Measurements from ENCODE around the gene C11orf24.

Gene C11orf24

GRCh38 chr11:68213555-68214172, 58.1 kb downstream of the C11orf24 start:
- TF ChIP-seq EZH2 (IDR thresholded peaks at IDR 0.05) (no peak), POLR2AphosphoS5 (IDR thresholded peaks at IDR 0.05; ENCODE audit: borderline replicate concordance, low read depth, low read length) (peak; percentile 86), FOXP2 (optimal IDR thresholded peaks at IDR 0.05; ENCODE audit: control extremely low read depth, extremely low read length, insufficient read depth) (no peak)
- peak overlapping the region; percentile 92 for H3K9ac ChIP-seq (ENCODE audit: insufficient read length)
- no peaks in the 10 kb centered on the region for H3K36me3 ChIP-seq (ENCODE audit: insufficient read depth, low read length)
- peak overlapping the region; percentile 92 for H3K4me3 ChIP-seq
- H3K9me3 ChIP-seq (ENCODE audit: low read depth, low read length), result no peaks in the 10 kb centered on the region
- DNase-seq (ENCODE audit: low read depth, low spot score), result peak; percentile 37
- H3K27ac ChIP-seq, result peak overlapping the region; percentile 97

GRCh38 chr11:68213135-68213515, 58.6 kb downstream of the C11orf24 start, which contains the start of gene KMT5B:
KMT5B (minus strand) TSS chr11:68213296; CDS start chr11:68190076, 23,220 bp downstream.
- TF ChIP-seq FOXP2 (optimal IDR thresholded peaks at IDR 0.05; ENCODE audit: control extremely low read depth, extremely low read length, insufficient read depth) (no peak), POLR2AphosphoS5 (IDR thresholded peaks at IDR 0.05; ENCODE audit: borderline replicate concordance, low read depth, low read length) (no peak), EZH2 (IDR thresholded peaks at IDR 0.05) (no peak)
- H3K9me3 ChIP-seq (ENCODE audit: low read depth, low read length), result no peaks in the 10 kb centered on the region
- no peaks in the 10 kb centered on the region for H3K36me3 ChIP-seq (ENCODE audit: insufficient read depth, low read length)
- H3K9ac ChIP-seq (ENCODE audit: insufficient read length), result peak within 1 kb of the TSS; percentile 92
- DNase-seq (ENCODE audit: low read depth, low spot score), result no peak
- H3K4me3 ChIP-seq, result peak within 1 kb of the TSS; percentile 95
- H3K27ac ChIP-seq, result peak within 1 kb of the TSS; percentile 97

- Histone ChIP-seq H3K9ac (ENCODE audit: insufficient read length) (peak overlapping the region; percentile 89), H3K27ac (peak overlapping the region; percentile 94), H3K36me3 (ENCODE audit: insufficient read depth, low read length) (no peaks in the 10 kb centered on the region), H3K9me3 (ENCODE audit: low read depth, low read length) (no peaks in the 10 kb centered on the region), H3K4me3 (peak overlapping the region; percentile 95)
- no peak for DNase-seq (ENCODE audit: low read depth, low spot score)
- TF ChIP-seq POLR2AphosphoS5 (IDR thresholded peaks at IDR 0.05; ENCODE audit: borderline replicate concordance, low read depth, low read length), result no peak
- no peak for TF ChIP-seq EZH2 (IDR thresholded peaks at IDR 0.05)
- TF ChIP-seq FOXP2 (optimal IDR thresholded peaks at IDR 0.05; ENCODE audit: control extremely low read depth, extremely low read length, insufficient read depth), result no peak
Observed at GRCh38 chr11:68212421-68213134, 59.2 kb downstream of the C11orf24 start.

GRCh38 chr11:68211546-68211945, 60.2 kb downstream of the C11orf24 start:
- no peak for TF ChIP-seq POLR2AphosphoS5 (IDR thresholded peaks at IDR 0.05; ENCODE audit: borderline replicate concordance, low read depth, low read length)
- TF ChIP-seq FOXP2 (optimal IDR thresholded peaks at IDR 0.05; ENCODE audit: control extremely low read depth, extremely low read length, insufficient read depth), result no peak
- no peak for TF ChIP-seq EZH2 (IDR thresholded peaks at IDR 0.05)
- H3K4me3 ChIP-seq, result peak overlapping the region; percentile 95
- H3K27ac ChIP-seq, result no peak overlapping the region
- H3K36me3 ChIP-seq (ENCODE audit: insufficient read depth, low read length), result no peaks in the 10 kb centered on the region
- no peaks in the 10 kb centered on the region for H3K9me3 ChIP-seq (ENCODE audit: low read depth, low read length)
- H3K9ac ChIP-seq (ENCODE audit: insufficient read length), result peak overlapping the region; percentile 88
- no peak for DNase-seq (ENCODE audit: low read depth, low spot score)

All from SK-N-MC (cell line).